NK-92 treated with Interleukin-12 subunit alpha and Interleukin-12 subunit beta, amount 100 ng/mL, for 24 hours (cell line): ENCODE results near the gene AGPAT3.

ENCODE experiments used
- DNase-seq: peaks from one replicate; lab custom pipeline; 2025; lab: John Stamatoyannopoulos, UW

Gene AGPAT3

DNA sequence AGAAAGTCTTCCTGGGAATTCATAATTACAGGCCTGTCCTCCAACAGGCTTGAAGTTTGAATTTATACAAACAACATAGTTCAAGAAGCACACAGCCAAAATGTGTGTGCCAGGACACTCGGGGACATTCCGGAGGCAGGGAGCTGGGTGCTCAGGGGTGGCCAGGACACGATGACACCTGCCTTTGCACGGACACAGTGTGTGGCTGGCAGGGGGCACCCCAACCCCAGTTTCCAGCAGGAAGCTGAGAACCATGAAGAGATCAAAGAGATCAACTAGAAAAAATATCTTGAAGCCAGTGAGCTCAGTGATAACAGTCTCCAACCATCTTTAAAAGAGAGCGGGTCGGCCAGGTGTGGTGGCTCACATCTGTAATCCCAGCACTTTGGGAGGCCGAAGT, 114.6 kb downstream of the AGPAT3 start:
- no peak for DNase-seq

DNA sequence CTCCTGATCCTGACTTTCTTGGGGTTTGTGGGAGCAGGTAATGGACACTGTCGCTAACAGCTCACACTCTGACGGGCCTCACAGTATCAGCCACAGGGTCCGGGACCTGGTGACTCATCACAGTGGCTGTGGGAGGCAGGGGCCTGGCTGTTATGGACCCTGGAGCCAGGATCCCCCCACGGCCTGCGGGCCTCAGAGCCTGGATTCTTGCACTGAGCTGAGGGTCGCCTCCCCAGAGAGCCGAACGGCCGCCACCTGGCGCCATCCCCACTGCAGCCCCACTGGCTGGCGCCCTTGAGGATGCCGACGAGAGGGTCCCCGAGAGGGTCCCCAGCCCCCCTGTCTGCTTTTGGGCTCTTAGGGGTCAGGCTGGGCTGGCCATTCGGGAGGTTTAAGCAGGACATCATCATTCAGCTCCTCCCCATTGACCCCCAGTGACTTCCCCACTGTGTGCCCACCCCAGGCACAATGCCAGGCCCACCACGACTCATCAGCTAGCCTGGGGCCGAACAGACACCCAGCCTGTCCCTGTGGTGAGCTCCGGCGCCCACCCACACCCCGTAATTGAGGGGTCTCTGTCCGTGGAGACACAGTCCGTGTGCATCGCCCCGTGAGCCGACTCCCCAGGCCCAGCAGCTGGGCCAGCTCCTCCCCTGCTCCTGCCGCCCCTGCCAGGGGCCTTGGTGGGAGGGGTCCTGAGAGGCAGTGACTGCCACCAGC, 116.3 kb downstream of the AGPAT3 start:
- DNase-seq: no peak

GRCh38 chr21:43981871-43982210, 116.8 kb downstream of the AGPAT3 start:
- no peak for DNase-seq

- no peak for DNase-seq
These were observed 117.6 kb downstream of the AGPAT3 start for GRCh38 chr21:43982489-43983078.

DNA sequence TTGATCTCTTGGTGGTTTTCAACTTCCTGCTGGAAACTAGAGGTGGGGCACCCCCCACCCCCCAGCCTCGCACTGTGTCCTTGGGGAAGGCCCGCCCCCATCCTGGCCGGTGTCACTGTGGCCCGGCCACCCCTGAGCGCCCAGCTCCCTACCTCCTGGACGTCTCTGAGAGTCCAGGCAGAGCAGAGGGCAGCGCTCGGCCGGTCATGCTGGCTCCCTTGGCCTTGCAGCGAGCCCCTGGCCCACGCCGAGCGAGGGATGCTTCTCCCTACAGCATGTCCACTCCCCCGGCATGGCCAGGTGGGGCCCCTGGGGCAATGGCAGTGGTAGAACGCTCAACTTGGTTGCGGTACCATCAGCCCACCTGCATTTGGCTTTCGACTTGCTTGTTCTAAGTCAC, 118.4 kb downstream of the AGPAT3 start:
- DNase-seq: no peak

DNA sequence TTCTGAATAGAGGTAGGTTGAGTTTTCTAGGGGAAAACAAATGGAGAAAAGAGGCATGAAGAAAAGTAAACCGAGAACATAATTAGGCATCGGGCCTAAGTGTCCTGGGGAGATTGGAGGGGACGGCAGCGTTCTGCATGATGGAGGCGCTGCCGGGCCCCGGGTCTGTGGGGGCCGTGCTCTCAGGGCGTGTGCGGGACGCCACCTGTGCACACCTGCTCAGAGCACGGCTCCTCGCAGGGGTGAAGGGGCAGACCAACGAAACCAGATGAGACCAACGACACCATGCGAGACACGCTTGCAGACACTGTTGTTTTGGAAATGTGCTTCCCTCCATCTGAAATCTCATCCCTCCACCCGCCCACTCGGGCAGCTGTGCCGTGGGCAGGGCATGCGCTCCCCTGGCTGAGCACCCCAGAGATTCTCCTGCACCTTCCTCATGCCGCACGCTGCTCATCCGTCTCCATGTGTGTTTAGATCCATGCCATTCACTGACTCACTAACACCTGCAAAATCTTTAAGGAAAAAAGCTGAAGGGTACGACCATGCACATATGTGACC, 118.9 kb downstream of the AGPAT3 start:
- no peak for DNase-seq

DNA sequence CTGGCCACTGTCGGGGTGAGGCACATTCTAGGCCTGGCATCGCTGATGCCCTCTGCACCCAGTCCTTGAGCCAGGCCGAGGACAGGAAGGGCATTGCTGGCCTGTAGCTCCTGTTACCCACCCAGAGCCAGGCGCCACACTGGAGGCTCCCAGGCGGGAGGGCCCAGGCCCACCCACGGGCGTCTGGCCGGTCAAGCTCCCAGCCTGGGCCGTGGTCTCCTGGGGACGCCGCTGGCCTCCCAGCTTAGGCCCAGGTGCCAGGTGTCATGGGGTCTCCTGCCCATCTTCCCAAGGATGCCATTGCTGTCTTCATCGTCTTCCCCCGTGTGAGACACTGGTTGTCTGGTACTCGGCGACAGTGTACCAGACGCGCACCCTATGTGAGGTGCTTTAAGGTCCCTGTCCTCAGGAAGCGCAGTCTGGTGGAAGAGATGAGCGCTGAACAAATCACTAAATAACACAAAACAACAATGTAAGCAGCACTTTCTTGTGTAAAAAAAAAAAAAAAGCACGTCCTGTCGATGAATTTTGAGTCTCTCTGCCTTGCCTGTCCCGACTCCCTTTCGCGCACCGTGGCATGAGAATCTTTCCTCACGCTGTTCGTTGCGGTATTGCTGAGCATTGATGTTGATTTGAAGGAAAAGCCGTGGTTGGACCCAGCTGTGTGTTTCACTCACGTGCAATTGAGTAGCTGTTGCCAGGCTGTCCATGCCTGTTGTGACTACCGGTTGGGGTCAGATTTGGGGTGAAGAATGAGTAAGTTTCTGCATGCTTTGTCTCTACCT, 120.1 kb downstream of the AGPAT3 start:
- DNase-seq: no peak

DNA sequence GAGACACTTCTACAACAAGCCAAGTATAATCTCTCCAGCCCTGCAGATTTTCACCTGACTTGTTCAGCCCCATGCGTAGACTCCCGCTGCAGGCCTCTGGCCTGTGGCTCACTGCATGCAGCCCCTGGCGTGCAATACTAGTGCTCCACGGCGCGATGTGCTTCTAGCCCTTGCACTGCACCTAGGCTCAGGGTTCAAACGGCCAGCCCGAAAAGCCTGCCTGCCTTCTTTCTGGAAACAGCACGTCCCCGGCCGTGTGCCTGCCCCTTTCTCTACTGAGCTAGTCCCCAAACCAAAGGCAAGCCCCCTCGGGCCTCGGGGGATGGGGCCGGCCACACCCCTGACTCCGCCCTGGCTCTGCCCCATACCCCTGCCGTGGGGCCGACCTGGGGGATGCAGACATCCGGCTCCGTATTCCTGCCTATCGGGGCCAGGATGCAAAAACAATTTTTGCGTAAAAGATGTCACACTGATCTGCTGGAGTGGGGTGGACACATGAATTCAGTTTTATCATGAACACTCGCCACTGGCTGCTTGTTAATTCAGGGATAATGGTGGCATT, 120.7 kb downstream of the AGPAT3 start:
- no peak for DNase-seq

DNA sequence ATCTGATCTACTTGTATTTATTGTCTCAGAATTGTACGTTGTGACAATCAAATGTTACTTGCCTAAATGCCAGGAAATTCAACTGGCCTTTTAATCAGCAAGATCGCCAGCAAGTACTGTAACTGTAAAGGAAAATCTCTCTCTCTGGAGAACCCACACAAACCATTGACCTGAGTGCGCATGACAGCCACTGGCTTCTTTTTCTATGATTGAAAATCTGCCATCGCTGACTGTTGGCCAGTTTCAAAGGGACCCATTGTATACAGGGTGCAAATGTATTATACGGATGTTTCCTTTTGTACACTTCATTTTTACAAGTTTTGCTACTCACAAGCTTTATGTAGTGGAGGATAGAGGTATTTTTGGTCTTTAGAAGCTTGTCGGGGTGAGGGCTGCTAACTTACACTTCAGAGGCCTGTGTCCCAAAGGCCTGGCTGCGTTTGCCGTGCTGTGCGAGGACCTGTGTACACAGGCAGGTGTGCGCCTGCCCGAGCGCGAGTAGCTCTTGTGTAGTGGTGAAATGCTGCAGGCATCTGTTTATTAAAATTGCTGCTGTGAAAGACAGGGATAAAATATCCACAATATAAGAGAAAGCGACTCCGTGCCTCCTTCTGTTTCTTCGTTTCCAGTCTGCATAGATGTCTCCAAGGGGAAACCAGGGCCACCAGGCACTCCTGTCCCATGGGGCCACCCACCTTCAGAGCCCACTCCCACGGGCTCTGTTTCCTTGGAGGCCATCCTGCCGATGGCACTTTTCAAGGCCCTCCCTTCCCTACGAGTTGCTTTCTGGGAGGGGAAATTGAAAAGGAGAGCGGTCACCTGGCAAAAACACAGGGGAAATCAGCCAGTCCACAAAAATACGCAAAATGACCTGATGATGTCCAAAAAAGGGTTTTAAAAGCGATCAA, 121.8 kb downstream of the AGPAT3 start:
- no peak for DNase-seq

GRCh38 chr21:43987509-43987908, 122.5 kb downstream of the AGPAT3 start:
- DNase-seq: no peak

GRCh38 chr21:43988016-43988415, 123.0 kb downstream of the AGPAT3 start:
- no peak for DNase-seq

- DNase-seq: no peak
These were observed 123.6 kb downstream of the AGPAT3 start for GRCh38 chr21:43988506-43989230.

GRCh38 chr21:43989401-43989800, 124.4 kb downstream of the AGPAT3 start:
- no peak for DNase-seq

- DNase-seq: no peak
These were observed 126.5 kb downstream of the AGPAT3 start for GRCh38 chr21:43991447-43991991.

DNA sequence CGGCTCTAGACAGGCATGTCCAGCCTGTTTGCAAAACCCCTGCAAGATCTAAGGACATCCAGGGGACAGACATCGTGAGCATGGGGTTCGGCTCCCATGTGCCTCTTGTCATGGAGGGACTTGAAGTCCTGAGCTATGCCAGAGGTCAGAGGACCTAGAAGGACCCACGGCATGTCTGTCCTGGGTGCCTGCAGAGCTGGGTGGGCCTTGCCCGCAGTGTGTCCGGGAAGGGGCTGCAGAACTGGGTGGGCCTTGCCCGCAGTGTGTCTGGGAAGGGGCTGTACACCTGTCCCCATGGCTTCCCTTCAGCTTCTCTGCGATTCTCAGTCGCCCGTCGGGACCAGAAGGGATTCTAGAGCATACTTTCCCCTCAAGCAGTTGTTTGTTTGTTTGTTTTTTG, 127.1 kb downstream of the AGPAT3 start:
- DNase-seq: no peak

- DNase-seq: no peak
These were observed 128.5 kb downstream of the AGPAT3 start for GRCh38 chr21:43993420-43993934.

DNA sequence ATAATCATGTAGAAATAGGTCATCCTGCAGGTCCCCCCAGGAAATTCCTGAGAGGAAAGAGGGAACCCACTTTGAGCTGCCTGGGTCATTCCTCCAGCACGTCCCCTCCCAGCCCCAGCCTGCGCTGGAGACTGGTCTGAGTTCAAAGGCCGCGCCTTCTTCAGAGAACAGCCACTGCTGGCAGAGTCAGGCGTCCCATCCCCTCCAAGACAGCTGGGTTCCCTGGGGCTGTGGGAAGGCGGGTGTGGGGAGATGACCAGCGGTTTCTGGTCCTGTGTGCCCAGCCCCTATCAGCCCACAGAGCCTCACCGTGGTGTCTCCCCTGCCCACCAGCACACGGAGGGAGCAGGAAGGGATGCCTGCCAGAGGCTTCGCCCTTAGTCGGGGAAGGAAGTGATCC, 129.1 kb downstream of the AGPAT3 start:
- no peak for DNase-seq

DNA sequence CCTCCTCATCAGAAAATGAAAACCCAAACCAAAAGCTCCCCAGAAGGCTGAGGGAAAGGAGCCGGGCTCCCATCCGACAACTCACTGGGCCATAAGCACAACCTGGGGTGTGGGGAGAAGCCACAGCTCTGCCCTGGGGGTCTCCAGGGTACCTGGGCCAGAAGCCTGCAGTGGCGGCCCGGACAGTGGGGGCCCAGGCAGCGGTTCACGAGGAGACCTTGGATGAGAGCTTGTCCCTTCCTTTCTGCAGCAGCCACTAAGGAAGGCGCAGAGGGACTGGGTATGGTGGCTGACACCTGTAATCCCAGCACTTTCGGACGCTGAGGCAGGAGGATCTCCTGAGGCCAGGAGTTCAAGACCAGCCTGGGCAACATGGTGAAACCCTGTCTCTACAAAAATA, 129.6 kb downstream of the AGPAT3 start:
- no peak for DNase-seq

DNA sequence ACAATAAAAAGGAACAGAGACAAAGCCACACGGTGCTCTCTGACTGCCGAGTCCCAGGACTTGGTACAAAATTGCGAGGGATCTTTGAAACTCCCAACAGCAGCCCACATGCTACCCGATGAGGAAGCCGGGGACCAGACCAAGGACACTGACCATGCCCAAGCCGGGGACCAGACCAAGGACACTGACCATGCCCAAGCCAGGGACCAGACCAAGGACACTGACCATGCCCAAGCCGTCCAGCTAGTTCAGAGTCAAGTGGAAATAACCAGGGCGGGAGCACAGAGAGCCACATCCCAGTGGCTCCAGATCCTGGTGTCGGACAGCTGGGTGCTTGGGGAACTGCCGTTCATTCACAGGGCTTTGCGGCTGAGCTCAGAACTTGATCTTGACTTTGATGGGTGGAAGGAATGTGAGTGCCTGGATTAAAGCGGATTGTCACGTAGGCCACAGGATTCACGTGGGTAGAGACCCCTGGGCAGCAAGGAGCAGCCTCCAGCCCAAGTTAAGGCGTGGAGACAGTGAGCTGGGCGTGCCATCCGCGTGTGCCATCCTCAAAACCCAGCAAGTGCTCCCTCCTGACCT, 130.6 kb downstream of the AGPAT3 start:
- no peak for DNase-seq
